ENCODE measurements around the gene GRK5.

DNA sequence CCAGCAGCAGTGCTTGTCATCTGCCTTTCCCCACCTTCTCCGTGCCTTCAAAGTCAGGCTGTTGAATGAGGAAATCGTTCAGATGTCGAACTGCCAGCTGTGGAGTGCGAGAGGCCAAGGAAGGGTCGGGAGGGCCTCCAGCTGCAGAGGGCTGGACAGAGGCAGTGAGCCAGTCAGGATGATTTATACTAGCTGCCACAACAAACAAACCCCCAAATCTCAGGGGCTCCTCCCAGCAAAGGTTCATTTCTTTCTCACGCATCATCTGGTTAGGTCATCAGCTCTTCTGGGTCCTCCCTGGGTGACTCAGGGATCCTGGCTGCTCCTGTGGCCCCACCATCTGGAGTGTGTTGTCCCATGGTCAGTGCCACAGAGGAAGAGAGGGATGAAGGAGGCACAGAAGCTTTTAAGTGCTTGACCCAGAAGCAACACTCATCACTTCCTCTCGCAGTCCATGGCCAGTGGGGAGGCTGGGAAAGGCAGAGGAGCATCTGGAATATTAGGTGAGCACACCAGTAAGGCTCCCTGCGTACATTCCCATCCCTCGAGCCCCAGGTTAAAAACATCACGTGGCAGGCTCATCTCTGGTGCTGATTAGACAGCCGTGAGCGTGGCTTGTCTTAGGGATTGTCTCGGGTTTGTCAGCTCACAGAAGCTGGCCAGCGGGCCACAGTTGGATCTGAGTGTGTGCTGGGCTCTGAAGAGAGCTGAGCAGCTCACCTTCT lies 194.5 kb downstream of the GRK5 start:
- TF ChIP-seq, protein P1, sequence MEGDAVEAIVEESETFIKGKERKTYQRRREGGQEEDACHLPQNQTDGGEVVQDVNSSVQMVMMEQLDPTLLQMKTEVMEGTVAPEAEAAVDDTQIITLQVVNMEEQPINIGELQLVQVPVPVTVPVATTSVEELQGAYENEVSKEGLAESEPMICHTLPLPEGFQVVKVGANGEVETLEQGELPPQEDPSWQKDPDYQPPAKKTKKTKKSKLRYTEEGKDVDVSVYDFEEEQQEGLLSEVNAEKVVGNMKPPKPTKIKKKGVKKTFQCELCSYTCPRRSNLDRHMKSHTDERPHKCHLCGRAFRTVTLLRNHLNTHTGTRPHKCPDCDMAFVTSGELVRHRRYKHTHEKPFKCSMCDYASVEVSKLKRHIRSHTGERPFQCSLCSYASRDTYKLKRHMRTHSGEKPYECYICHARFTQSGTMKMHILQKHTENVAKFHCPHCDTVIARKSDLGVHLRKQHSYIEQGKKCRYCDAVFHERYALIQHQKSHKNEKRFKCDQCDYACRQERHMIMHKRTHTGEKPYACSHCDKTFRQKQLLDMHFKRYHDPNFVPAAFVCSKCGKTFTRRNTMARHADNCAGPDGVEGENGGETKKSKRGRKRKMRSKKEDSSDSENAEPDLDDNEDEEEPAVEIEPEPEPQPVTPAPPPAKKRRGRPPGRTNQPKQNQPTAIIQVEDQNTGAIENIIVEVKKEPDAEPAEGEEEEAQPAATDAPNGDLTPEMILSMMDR (IDR thresholded peaks at IDR 0.05; ENCODE audit: low read depth, low read length) = no peak
- TF ChIP-seq EZH2phosphoT487 (IDR thresholded peaks at IDR 0.05; ENCODE audit: low read depth) = no peak

Data from OCI-LY3 (cell line).